GM23338 (cell line): ENCODE results near the gene KLF4.

ENCODE experiments used
- CREB1 ChIP-seq: fragments of 250-450 bp; sonication (Bioruptor Pico); IDR thresholded peaks from 2 replicates; pipeline ENCODE4 v1.5.0; 2020; ENCODE audit warnings: low read depth, mild to moderate bottlenecking, moderate library complexity
- EZH2 ChIP-seq: fragments of 200-600 bp; sonication (generic); IDR thresholded peaks from one replicate; pipeline ENCODE4 v1.8.0; 2017; ENCODE audit warnings: antibody characterized with exemption, mild to moderate bottlenecking, low read depth; ENCODE audit not compliant: unreplicated experiment
- POLR2AphosphoS5 ChIP-seq: IDR thresholded peaks from 2 replicates; pipeline ENCODE4 v1.6.1; 2016; ENCODE audit warnings: antibody characterized with exemption, low read depth
- TF ChIP-seq, protein P1 (sequence below), 2 experiments: fragments of 200-600 bp in 1 of 2; sonication (generic) in 1 of 2; conservative IDR thresholded peaks; 2 replicates each; pipeline versions ENCODE4 v1.5.1 to v1.6.1; 2016 to 2017; ENCODE audit warnings: antibody characterized with exemption in 2 of 2, low read depth in 2 of 2, mild to moderate bottlenecking in 2 of 2, moderate library complexity in 1 of 2
- TF ChIP-seq, protein P2 (sequence below): IDR thresholded peaks from 2 replicates; pipeline ENCODE4 v1.6.1; 2016; ENCODE audit warnings: antibody characterized with exemption
- TF ChIP-seq, protein P3 (sequence below): IDR thresholded peaks from one replicate; pipeline ENCODE4 v1.6.1; 2018; ENCODE audit warnings: antibody characterized with exemption; ENCODE audit not compliant: unreplicated experiment

DNA sequence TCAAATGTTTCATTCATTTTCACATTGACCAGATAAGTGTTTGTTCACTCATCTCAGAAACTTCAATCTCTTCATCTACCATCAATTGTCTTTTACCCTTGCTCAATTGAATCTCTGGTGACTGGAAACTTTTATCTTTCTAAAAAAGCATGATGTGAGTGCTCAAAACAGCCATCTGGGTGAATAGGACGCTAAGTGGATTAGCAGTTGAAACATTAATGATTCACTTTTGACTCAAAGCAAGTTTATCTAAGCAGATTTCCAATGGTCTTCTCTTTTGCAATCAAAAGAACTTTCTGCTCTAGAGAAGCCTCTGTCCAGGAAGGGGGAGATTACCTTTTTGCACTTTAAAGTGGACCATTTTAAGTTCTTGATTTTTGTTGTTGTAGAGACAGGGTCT is 22.2 kb downstream of the KLF4 start:
- TF ChIP-seq, protein P1, sequence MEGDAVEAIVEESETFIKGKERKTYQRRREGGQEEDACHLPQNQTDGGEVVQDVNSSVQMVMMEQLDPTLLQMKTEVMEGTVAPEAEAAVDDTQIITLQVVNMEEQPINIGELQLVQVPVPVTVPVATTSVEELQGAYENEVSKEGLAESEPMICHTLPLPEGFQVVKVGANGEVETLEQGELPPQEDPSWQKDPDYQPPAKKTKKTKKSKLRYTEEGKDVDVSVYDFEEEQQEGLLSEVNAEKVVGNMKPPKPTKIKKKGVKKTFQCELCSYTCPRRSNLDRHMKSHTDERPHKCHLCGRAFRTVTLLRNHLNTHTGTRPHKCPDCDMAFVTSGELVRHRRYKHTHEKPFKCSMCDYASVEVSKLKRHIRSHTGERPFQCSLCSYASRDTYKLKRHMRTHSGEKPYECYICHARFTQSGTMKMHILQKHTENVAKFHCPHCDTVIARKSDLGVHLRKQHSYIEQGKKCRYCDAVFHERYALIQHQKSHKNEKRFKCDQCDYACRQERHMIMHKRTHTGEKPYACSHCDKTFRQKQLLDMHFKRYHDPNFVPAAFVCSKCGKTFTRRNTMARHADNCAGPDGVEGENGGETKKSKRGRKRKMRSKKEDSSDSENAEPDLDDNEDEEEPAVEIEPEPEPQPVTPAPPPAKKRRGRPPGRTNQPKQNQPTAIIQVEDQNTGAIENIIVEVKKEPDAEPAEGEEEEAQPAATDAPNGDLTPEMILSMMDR (conservative IDR thresholded peaks at IDR 0.05; ENCODE audit: low read depth in 2 of 2), result no peak
- TF ChIP-seq, protein P2, sequence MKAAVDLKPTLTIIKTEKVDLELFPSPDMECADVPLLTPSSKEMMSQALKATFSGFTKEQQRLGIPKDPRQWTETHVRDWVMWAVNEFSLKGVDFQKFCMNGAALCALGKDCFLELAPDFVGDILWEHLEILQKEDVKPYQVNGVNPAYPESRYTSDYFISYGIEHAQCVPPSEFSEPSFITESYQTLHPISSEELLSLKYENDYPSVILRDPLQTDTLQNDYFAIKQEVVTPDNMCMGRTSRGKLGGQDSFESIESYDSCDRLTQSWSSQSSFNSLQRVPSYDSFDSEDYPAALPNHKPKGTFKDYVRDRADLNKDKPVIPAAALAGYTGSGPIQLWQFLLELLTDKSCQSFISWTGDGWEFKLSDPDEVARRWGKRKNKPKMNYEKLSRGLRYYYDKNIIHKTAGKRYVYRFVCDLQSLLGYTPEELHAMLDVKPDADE, result no peak
- TF ChIP-seq EZH2 (no peak), CREB1 (CRISPR knock-in tag) (no peak), POLR2AphosphoS5 (no peak)
- TF ChIP-seq, protein P3, sequence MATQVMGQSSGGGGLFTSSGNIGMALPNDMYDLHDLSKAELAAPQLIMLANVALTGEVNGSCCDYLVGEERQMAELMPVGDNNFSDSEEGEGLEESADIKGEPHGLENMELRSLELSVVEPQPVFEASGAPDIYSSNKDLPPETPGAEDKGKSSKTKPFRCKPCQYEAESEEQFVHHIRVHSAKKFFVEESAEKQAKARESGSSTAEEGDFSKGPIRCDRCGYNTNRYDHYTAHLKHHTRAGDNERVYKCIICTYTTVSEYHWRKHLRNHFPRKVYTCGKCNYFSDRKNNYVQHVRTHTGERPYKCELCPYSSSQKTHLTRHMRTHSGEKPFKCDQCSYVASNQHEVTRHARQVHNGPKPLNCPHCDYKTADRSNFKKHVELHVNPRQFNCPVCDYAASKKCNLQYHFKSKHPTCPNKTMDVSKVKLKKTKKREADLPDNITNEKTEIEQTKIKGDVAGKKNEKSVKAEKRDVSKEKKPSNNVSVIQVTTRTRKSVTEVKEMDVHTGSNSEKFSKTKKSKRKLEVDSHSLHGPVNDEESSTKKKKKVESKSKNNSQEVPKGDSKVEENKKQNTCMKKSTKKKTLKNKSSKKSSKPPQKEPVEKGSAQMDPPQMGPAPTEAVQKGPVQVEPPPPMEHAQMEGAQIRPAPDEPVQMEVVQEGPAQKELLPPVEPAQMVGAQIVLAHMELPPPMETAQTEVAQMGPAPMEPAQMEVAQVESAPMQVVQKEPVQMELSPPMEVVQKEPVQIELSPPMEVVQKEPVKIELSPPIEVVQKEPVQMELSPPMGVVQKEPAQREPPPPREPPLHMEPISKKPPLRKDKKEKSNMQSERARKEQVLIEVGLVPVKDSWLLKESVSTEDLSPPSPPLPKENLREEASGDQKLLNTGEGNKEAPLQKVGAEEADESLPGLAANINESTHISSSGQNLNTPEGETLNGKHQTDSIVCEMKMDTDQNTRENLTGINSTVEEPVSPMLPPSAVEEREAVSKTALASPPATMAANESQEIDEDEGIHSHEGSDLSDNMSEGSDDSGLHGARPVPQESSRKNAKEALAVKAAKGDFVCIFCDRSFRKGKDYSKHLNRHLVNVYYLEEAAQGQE, result no peak
